ENCODE data around the gene AKAP12.

Gene AKAP12

GRCh38 chr6:151224076-151224475 lies 15.7 kb upstream of the AKAP12 start:
- no peaks in the 10 kb centered on the region for H3K79me2 ChIP-seq (ENCODE audit: low read length)
- no peak for DNase-seq
- H3K27me3 ChIP-seq (replicated peaks; ENCODE audit: insufficient read depth, low read length), result no peaks in the 10 kb centered on the region
- H3K9ac ChIP-seq (ENCODE audit: low read length), result no peak overlapping the region
- H4K20me1 ChIP-seq (ENCODE audit: insufficient read depth, low read length), result no peaks in the 10 kb centered on the region
- no peaks in the 10 kb centered on the region for H3K9me3 ChIP-seq (replicated peaks; ENCODE audit: insufficient read depth, low read length)
- no peaks in the 10 kb centered on the region for H3K4me1 ChIP-seq (ENCODE audit: low read length)
- no peaks in the 10 kb centered on the region for H3K9me2 ChIP-seq (replicated peaks; ENCODE audit: insufficient read depth, low read length)
- TF ChIP-seq, protein P1, sequence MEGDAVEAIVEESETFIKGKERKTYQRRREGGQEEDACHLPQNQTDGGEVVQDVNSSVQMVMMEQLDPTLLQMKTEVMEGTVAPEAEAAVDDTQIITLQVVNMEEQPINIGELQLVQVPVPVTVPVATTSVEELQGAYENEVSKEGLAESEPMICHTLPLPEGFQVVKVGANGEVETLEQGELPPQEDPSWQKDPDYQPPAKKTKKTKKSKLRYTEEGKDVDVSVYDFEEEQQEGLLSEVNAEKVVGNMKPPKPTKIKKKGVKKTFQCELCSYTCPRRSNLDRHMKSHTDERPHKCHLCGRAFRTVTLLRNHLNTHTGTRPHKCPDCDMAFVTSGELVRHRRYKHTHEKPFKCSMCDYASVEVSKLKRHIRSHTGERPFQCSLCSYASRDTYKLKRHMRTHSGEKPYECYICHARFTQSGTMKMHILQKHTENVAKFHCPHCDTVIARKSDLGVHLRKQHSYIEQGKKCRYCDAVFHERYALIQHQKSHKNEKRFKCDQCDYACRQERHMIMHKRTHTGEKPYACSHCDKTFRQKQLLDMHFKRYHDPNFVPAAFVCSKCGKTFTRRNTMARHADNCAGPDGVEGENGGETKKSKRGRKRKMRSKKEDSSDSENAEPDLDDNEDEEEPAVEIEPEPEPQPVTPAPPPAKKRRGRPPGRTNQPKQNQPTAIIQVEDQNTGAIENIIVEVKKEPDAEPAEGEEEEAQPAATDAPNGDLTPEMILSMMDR (IDR thresholded peaks at IDR 0.05; ENCODE audit: low read length), result no peak
- no peak for TF ChIP-seq EZH2phosphoT487 (IDR thresholded peaks at IDR 0.05; ENCODE audit: low read length)
- no peak for TF ChIP-seq EZH2 (optimal IDR thresholded peaks at IDR 0.05; ENCODE audit: low read depth, low read length)
- no peak overlapping the region for H3K27ac ChIP-seq (ENCODE audit: low read length)
- no peaks in the 10 kb centered on the region for H3K36me3 ChIP-seq (replicated peaks; ENCODE audit: insufficient read depth, low read length)
- H3K4me3 ChIP-seq (ENCODE audit: low read length), result no peak overlapping the region
- no peaks in the 10 kb centered on the region for H3F3A ChIP-seq (ENCODE audit: insufficient read depth, low read length)
- H3K4me2 ChIP-seq (ENCODE audit: low read depth, low read length), result no peak overlapping the region
- no peak overlapping the region for H2AFZ ChIP-seq (ENCODE audit: low read length)

DNA sequence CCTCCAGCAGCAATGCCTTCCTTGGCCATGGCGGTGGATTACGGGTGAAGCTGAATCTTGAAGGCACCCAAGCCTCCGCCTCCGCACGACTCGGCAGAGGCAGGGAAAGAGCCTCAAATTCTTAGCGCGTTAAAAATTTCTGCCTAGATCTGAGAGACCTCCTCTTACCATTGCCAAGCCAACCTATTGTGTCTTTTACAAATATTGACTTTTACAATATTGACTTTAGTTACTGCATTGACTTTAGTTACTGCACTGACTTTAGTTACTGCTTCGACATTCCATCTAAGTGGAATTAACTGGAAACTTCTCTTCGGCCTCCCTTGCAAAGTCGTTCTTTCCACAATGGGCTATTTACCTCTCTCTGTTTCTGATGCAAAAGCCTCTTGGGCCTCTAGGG lies 13.8 kb upstream of the AKAP12 start:
- Histone ChIP-seq H4K20me1 (ENCODE audit: insufficient read depth, low read length) (no peaks in the 10 kb centered on the region), H3K27me3 (replicated peaks; ENCODE audit: insufficient read depth, low read length) (no peaks in the 10 kb centered on the region), H2AFZ (ENCODE audit: low read length) (no peak overlapping the region), H3K79me2 (ENCODE audit: low read length) (no peaks in the 10 kb centered on the region), H3K4me2 (ENCODE audit: low read depth, low read length) (no peak overlapping the region), H3K4me3 (ENCODE audit: low read length) (no peak overlapping the region), H3K27ac (ENCODE audit: low read length) (no peak overlapping the region), H3K36me3 (replicated peaks; ENCODE audit: insufficient read depth, low read length) (no peaks in the 10 kb centered on the region), H3K9ac (ENCODE audit: low read length) (no peak overlapping the region), H3K4me1 (ENCODE audit: low read length) (no peaks in the 10 kb centered on the region), H3K9me3 (replicated peaks; ENCODE audit: insufficient read depth, low read length) (no peaks in the 10 kb centered on the region), H3K9me2 (replicated peaks; ENCODE audit: insufficient read depth, low read length) (no peaks in the 10 kb centered on the region), H3F3A (ENCODE audit: insufficient read depth, low read length) (no peaks in the 10 kb centered on the region)
- DNase-seq, result no peak
- TF ChIP-seq, protein P1 (IDR thresholded peaks at IDR 0.05; ENCODE audit: low read length), result no peak
- TF ChIP-seq EZH2phosphoT487 (IDR thresholded peaks at IDR 0.05; ENCODE audit: low read length) (no peak), EZH2 (optimal IDR thresholded peaks at IDR 0.05; ENCODE audit: low read depth, low read length) (no peak)

DNA sequence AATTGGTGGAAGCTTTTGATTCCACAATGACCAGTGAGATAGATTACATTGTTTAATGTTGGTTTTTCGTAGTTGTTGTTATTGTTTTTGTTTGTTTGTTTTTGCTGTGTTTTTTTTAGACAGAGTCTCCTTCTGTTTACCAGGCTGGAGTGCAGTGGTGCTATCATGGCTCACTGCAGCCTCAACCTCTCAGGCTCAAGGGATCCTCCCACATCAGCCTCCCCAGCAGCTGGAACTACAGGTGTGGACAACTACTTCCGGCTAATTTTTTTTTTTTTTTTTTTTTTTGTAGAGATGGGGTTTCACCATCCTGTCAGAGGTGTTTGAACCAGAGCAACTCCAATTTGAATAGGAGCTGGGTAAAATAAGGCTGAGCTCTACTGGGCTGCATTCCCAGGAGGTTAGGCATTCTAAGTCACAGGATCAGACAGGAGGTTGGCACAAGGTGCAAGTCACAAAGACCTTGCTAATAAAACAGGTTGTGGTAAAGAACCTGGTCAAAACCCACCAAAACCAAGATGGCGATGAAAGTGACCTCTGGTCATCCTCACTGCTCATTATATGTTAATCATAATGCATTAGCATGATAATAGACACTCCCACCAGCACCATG lies 10.9 kb upstream of the AKAP12 start:
- no peak for DNase-seq
- Histone ChIP-seq H3K4me3 (ENCODE audit: low read length) (no peak overlapping the region), H3K4me1 (ENCODE audit: low read length) (no peaks in the 10 kb centered on the region), H3K27ac (ENCODE audit: low read length) (no peak overlapping the region), H3K9me3 (replicated peaks; ENCODE audit: insufficient read depth, low read length) (no peaks in the 10 kb centered on the region), H3K9ac (ENCODE audit: low read length) (no peak overlapping the region), H3K79me2 (ENCODE audit: low read length) (no peaks in the 10 kb centered on the region), H4K20me1 (ENCODE audit: insufficient read depth, low read length) (no peaks in the 10 kb centered on the region), H2AFZ (ENCODE audit: low read length) (no peak overlapping the region), H3K9me2 (replicated peaks; ENCODE audit: insufficient read depth, low read length) (no peaks in the 10 kb centered on the region), H3K4me2 (ENCODE audit: low read depth, low read length) (no peak overlapping the region), H3K27me3 (replicated peaks; ENCODE audit: insufficient read depth, low read length) (no peaks in the 10 kb centered on the region), H3K36me3 (replicated peaks; ENCODE audit: insufficient read depth, low read length) (no peaks in the 10 kb centered on the region), H3F3A (ENCODE audit: insufficient read depth, low read length) (no peaks in the 10 kb centered on the region)
- TF ChIP-seq, protein P1 (IDR thresholded peaks at IDR 0.05; ENCODE audit: low read length), result no peak
- TF ChIP-seq EZH2phosphoT487 (IDR thresholded peaks at IDR 0.05; ENCODE audit: low read length) (no peak), EZH2 (optimal IDR thresholded peaks at IDR 0.05; ENCODE audit: low read depth, low read length) (no peak)

Data from MM.1S (cell line).